ENCODE results near the gene PPP6R2.

Gene PPP6R2

DNA sequence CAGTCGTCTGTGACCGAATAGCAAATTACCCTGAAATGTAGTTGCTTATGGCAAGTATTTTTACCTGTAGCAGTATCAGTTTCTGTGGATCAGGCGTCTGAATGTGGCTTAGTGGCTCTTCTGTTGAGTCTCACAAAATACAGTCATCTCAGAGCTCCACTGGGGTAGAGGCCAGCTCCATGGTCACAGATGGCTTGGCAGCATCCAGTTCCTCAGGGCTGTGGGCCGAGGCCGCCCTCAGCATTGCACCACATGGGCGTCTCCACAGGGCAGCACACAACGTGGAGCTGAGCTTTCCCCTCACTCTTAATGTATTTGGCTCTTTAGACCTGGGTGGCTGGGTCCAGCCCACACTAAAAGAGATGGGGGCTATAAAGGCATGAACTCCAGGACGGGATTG, 73.9 kb downstream of the PPP6R2 start:
- Histone ChIP-seq H3K27ac (ENCODE audit: low read depth, low read length) (no peak overlapping the region), H2BK120ac (ENCODE audit: low read depth, low read length) (no peak overlapping the region), H3K27me3 (ENCODE audit: insufficient read depth, low read length, poor library complexity) (no peaks in the 10 kb centered on the region), H2AK5ac (ENCODE audit: low read length) (no peak overlapping the region), H2BK15ac (replicated peaks; ENCODE audit: low read depth) (no peak overlapping the region), H3K79me2 (ENCODE audit: control insufficient read depth, insufficient read depth, low read length) (no peaks in the 10 kb centered on the region), H3K36me3 (ENCODE audit: control insufficient read depth, insufficient read depth, low read length) (peaks cover 17% of the 10 kb centered on the region), H3K9ac (ENCODE audit: low read length) (no peak overlapping the region), H3K56ac (ENCODE audit: low read length) (no peak overlapping the region), H2BK5ac (ENCODE audit: low read length) (no peak overlapping the region), H4K8ac (ENCODE audit: low read depth, low read length) (no peak overlapping the region), H3K4me2 (ENCODE audit: low read length) (no peak overlapping the region), H3K79me1 (ENCODE audit: low read length) (no peaks in the 10 kb centered on the region), H4K5ac (ENCODE audit: low read length) (no peak overlapping the region), H3K4me3 (ENCODE audit: low read length) (no peak overlapping the region), H3K23ac (ENCODE audit: low read length) (no peak overlapping the region), H3K4ac (ENCODE audit: low read depth, low read length) (no peak overlapping the region), H3K4me1 (ENCODE audit: control insufficient read depth, low read depth, low read length) (no peaks in the 10 kb centered on the region), H3K18ac (ENCODE audit: low read length) (no peak overlapping the region)
- no CpG with 5 or more reads among the region's 8 CpGs for WGBS (ENCODE audit: extremely low coverage, insufficient coverage, low lambda C conversion rate)
- DNase-seq, result no peak

DNA sequence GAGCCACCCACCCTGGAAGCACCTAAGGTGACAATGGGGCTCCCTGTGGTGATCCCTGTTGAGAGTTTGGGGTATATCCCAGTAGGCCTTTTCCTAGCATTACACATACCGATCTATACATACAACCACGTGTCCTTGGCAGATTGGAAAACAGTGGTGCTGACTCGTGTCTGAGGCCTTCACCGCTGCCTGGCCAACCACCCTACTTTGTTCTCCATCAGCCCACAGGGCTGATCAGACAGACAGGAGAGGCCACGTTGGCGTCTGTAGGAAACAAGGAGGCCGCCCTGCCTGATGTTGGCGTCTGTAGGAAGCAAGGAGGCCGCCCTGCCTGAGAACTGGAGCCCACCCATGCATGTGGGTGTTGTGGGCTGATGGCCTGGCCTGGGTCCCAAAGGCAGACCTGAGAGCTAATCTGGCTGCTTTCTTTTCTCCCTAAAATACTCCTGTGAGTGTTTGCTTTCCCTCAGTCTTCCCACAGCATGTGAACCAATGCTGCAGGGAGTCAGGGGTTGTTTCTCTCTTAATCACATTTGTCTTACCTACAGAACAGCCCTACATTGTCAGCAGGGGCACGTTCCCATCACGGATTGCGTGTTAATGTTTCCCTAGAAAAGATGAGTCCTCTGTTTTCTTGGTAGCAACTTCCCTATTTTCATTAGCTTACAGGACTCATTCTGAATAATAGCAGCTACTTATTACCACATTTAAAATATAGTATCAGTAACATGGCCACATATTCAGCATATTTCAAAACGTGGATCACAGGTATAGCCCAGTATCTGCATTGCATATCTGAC, 74.5 kb downstream of the PPP6R2 start:
- Histone ChIP-seq H2BK15ac (replicated peaks; ENCODE audit: low read depth) (no peak overlapping the region), H3K23ac (ENCODE audit: low read length) (peak overlapping the region; percentile 24), H3K56ac (ENCODE audit: low read length) (no peak overlapping the region), H4K8ac (ENCODE audit: low read depth, low read length) (no peak overlapping the region), H3K4ac (ENCODE audit: low read depth, low read length) (no peak overlapping the region), H3K4me1 (ENCODE audit: control insufficient read depth, low read depth, low read length) (no peaks in the 10 kb centered on the region), H3K27ac (ENCODE audit: low read depth, low read length) (no peak overlapping the region), H3K4me3 (ENCODE audit: low read length) (no peak overlapping the region), H3K36me3 (ENCODE audit: control insufficient read depth, insufficient read depth, low read length) (peaks cover 21% of the 10 kb centered on the region), H3K79me1 (ENCODE audit: low read length) (no peaks in the 10 kb centered on the region), H3K27me3 (ENCODE audit: insufficient read depth, low read length, poor library complexity) (no peaks in the 10 kb centered on the region), H2BK5ac (ENCODE audit: low read length) (no peak overlapping the region), H3K9ac (ENCODE audit: low read length) (no peak overlapping the region), H3K18ac (ENCODE audit: low read length) (no peak overlapping the region), H3K4me2 (ENCODE audit: low read length) (no peak overlapping the region), H4K5ac (ENCODE audit: low read length) (no peak overlapping the region), H3K79me2 (ENCODE audit: control insufficient read depth, insufficient read depth, low read length) (no peaks in the 10 kb centered on the region), H2BK120ac (ENCODE audit: low read depth, low read length) (no peak overlapping the region), H2AK5ac (ENCODE audit: low read length) (no peak overlapping the region)
- no CpG with 5 or more reads among the region's 13 CpGs for WGBS (ENCODE audit: extremely low coverage, insufficient coverage, low lambda C conversion rate)
- DNase-seq, result no peak

DNA sequence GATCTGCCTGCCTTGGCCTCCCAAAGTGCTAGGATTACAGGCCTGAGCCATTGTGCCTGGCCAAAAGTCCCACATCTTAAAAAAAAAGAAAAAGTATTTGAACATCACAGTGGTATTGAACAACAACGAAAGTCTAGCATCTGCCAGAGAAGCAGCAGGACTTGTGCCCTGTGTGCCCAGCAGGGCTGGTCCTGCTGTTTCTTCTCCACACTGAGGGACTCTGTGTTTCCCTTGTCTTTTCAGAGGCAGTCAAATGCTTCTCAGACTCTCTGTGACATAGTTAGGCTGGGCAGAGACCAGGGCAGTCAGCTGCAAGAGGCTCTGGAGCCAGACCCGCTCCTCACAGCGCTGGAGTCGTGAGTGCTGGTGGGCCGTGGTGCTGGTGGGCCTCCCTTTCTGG, 75.5 kb downstream of the PPP6R2 start:
- H2BK120ac ChIP-seq (ENCODE audit: low read depth, low read length), result no peak overlapping the region
- no peak overlapping the region for H3K4me3 ChIP-seq (ENCODE audit: low read length)
- no peak overlapping the region for H3K4ac ChIP-seq (ENCODE audit: low read depth, low read length)
- H3K79me1 ChIP-seq (ENCODE audit: low read length), result no peaks in the 10 kb centered on the region
- no peak overlapping the region for H4K8ac ChIP-seq (ENCODE audit: low read depth, low read length)
- no peak overlapping the region for H3K4me2 ChIP-seq (ENCODE audit: low read length)
- no CpG with 5 or more reads among the region's 5 CpGs for WGBS (ENCODE audit: extremely low coverage, insufficient coverage, low lambda C conversion rate)
- no peak overlapping the region for H3K18ac ChIP-seq (ENCODE audit: low read length)
- DNase-seq, result no peak
- H2AK5ac ChIP-seq (ENCODE audit: low read length), result no peak overlapping the region
- H3K36me3 ChIP-seq (ENCODE audit: control insufficient read depth, insufficient read depth, low read length), result peaks cover 21% of the 10 kb centered on the region
- no peak overlapping the region for H3K27ac ChIP-seq (ENCODE audit: low read depth, low read length)
- H3K79me2 ChIP-seq (ENCODE audit: control insufficient read depth, insufficient read depth, low read length), result no peaks in the 10 kb centered on the region
- H2BK15ac ChIP-seq (replicated peaks; ENCODE audit: low read depth), result no peak overlapping the region
- no peak overlapping the region for H3K9ac ChIP-seq (ENCODE audit: low read length)
- H3K23ac ChIP-seq (ENCODE audit: low read length), result no peak overlapping the region
- no peak overlapping the region for H2BK5ac ChIP-seq (ENCODE audit: low read length)
- H4K5ac ChIP-seq (ENCODE audit: low read length), result no peak overlapping the region
- H3K56ac ChIP-seq (ENCODE audit: low read length), result no peak overlapping the region
- H3K4me1 ChIP-seq (ENCODE audit: control insufficient read depth, low read depth, low read length), result no peaks in the 10 kb centered on the region
- H3K27me3 ChIP-seq (ENCODE audit: insufficient read depth, low read length, poor library complexity), result no peaks in the 10 kb centered on the region

DNA sequence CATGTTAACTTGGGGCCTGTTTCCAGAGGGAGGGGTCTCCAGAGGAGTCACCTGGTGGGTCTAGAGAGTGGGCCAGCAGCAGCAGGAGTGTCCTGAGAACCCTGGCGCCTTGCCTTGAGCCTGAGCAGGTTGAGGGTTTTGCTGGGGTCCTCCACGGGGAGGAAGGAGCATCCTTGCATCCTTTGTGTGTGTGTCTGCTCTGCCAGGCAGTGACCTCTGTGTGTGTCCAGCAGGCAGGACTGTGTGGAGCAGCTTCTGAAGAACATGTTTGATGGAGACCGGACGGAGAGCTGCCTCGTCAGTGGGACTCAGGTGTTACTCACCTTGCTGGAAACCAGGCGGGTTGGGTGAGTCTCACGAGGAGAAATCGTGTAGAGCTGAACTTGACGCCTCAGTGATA, 76.0 kb downstream of the PPP6R2 start:
- no peak overlapping the region for H2BK5ac ChIP-seq (ENCODE audit: low read length)
- no peak overlapping the region for H4K5ac ChIP-seq (ENCODE audit: low read length)
- no peaks in the 10 kb centered on the region for H3K79me2 ChIP-seq (ENCODE audit: control insufficient read depth, insufficient read depth, low read length)
- no peak overlapping the region for H3K56ac ChIP-seq (ENCODE audit: low read length)
- H4K8ac ChIP-seq (ENCODE audit: low read depth, low read length), result no peak overlapping the region
- no peak for DNase-seq
- H3K27me3 ChIP-seq (ENCODE audit: insufficient read depth, low read length, poor library complexity), result no peaks in the 10 kb centered on the region
- no CpG with 5 or more reads among the region's 9 CpGs for WGBS (ENCODE audit: extremely low coverage, insufficient coverage, low lambda C conversion rate)
- no peak overlapping the region for H3K27ac ChIP-seq (ENCODE audit: low read depth, low read length)
- no peak overlapping the region for H3K4ac ChIP-seq (ENCODE audit: low read depth, low read length)
- no peak overlapping the region for H3K9ac ChIP-seq (ENCODE audit: low read length)
- H2BK15ac ChIP-seq (replicated peaks; ENCODE audit: low read depth), result no peak overlapping the region
- H3K4me2 ChIP-seq (ENCODE audit: low read length), result no peak overlapping the region
- no peak overlapping the region for H2AK5ac ChIP-seq (ENCODE audit: low read length)
- no peaks in the 10 kb centered on the region for H3K79me1 ChIP-seq (ENCODE audit: low read length)
- H3K4me3 ChIP-seq (ENCODE audit: low read length), result no peak overlapping the region
- peaks cover 21% of the 10 kb centered on the region for H3K36me3 ChIP-seq (ENCODE audit: control insufficient read depth, insufficient read depth, low read length)
- no peaks in the 10 kb centered on the region for H3K4me1 ChIP-seq (ENCODE audit: control insufficient read depth, low read depth, low read length)
- H3K18ac ChIP-seq (ENCODE audit: low read length), result no peak overlapping the region
- H3K23ac ChIP-seq (ENCODE audit: low read length), result no peak overlapping the region
- no peak overlapping the region for H2BK120ac ChIP-seq (ENCODE audit: low read depth, low read length)

GRCh38 chr22:50420015-50420414, 76.9 kb downstream of the PPP6R2 start:
- H3K4me2 ChIP-seq (ENCODE audit: low read length), result no peak overlapping the region
- H3K27me3 ChIP-seq (ENCODE audit: insufficient read depth, low read length, poor library complexity), result no peaks in the 10 kb centered on the region
- H4K5ac ChIP-seq (ENCODE audit: low read length), result no peak overlapping the region
- H4K8ac ChIP-seq (ENCODE audit: low read depth, low read length), result no peak overlapping the region
- no peak overlapping the region for H2BK120ac ChIP-seq (ENCODE audit: low read depth, low read length)
- H3K18ac ChIP-seq (ENCODE audit: low read length), result no peak overlapping the region
- H2BK15ac ChIP-seq (replicated peaks; ENCODE audit: low read depth), result no peak overlapping the region
- no peak overlapping the region for H3K23ac ChIP-seq (ENCODE audit: low read length)
- H3K4ac ChIP-seq (ENCODE audit: low read depth, low read length), result no peak overlapping the region
- no peak for DNase-seq
- no peak overlapping the region for H3K27ac ChIP-seq (ENCODE audit: low read depth, low read length)
- no peaks in the 10 kb centered on the region for H3K79me1 ChIP-seq (ENCODE audit: low read length)
- H3K56ac ChIP-seq (ENCODE audit: low read length), result no peak overlapping the region
- H3K79me2 ChIP-seq (ENCODE audit: control insufficient read depth, insufficient read depth, low read length), result no peaks in the 10 kb centered on the region
- no CpG with 5 or more reads among the region's 10 CpGs for WGBS (ENCODE audit: extremely low coverage, insufficient coverage, low lambda C conversion rate)
- H2BK5ac ChIP-seq (ENCODE audit: low read length), result no peak overlapping the region
- peaks cover 21% of the 10 kb centered on the region for H3K36me3 ChIP-seq (ENCODE audit: control insufficient read depth, insufficient read depth, low read length)
- H2AK5ac ChIP-seq (ENCODE audit: low read length), result no peak overlapping the region
- H3K4me3 ChIP-seq (ENCODE audit: low read length), result no peak overlapping the region
- no peaks in the 10 kb centered on the region for H3K4me1 ChIP-seq (ENCODE audit: control insufficient read depth, low read depth, low read length)
- no peak overlapping the region for H3K9ac ChIP-seq (ENCODE audit: low read length)

DNA sequence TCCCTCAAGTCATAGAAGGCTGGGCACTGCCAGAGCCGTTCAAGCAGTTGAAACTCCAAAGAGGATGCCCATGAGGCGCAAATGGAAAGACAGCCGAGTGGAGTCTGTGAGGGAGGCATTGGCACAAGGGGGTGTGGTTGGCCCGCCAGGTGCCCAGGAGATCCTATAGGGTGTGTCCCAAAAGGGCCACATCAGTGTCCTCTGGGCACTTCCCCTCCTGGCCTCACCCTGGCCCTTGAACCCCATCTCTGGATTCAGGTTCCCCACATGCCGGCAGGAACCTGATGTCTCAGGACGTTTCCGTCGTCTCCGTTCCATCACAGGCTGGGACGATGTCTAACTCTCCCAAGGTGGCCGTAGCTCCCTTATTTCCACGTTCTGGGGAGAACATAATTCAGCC, 77.5 kb downstream of the PPP6R2 start:
- H3K18ac ChIP-seq (ENCODE audit: low read length), result no peak overlapping the region
- peaks cover 21% of the 10 kb centered on the region for H3K36me3 ChIP-seq (ENCODE audit: control insufficient read depth, insufficient read depth, low read length)
- WGBS (ENCODE audit: extremely low coverage, insufficient coverage, low lambda C conversion rate), result no CpG with 5 or more reads among the region's 12 CpGs
- no peak overlapping the region for H3K4me2 ChIP-seq (ENCODE audit: low read length)
- no peak overlapping the region for H4K8ac ChIP-seq (ENCODE audit: low read depth, low read length)
- no peak overlapping the region for H3K56ac ChIP-seq (ENCODE audit: low read length)
- H2BK15ac ChIP-seq (replicated peaks; ENCODE audit: low read depth), result no peak overlapping the region
- H3K27ac ChIP-seq (ENCODE audit: low read depth, low read length), result no peak overlapping the region
- H3K23ac ChIP-seq (ENCODE audit: low read length), result no peak overlapping the region
- H3K4me3 ChIP-seq (ENCODE audit: low read length), result no peak overlapping the region
- no peak overlapping the region for H2BK120ac ChIP-seq (ENCODE audit: low read depth, low read length)
- H3K27me3 ChIP-seq (ENCODE audit: insufficient read depth, low read length, poor library complexity), result no peaks in the 10 kb centered on the region
- no peak overlapping the region for H3K4ac ChIP-seq (ENCODE audit: low read depth, low read length)
- no peaks in the 10 kb centered on the region for H3K4me1 ChIP-seq (ENCODE audit: control insufficient read depth, low read depth, low read length)
- H4K5ac ChIP-seq (ENCODE audit: low read length), result no peak overlapping the region
- no peak overlapping the region for H2AK5ac ChIP-seq (ENCODE audit: low read length)
- no peaks in the 10 kb centered on the region for H3K79me2 ChIP-seq (ENCODE audit: control insufficient read depth, insufficient read depth, low read length)
- no peak overlapping the region for H3K9ac ChIP-seq (ENCODE audit: low read length)
- no peaks in the 10 kb centered on the region for H3K79me1 ChIP-seq (ENCODE audit: low read length)
- no peak overlapping the region for H2BK5ac ChIP-seq (ENCODE audit: low read length)
- DNase-seq, result no peak

Measured in mesendoderm (in vitro differentiated cells).